ENCODE data around the gene SH3BP2. TPM values are rescaled to one million over a fixed set of nuclear protein-coding genes. Genes with fewer than 3 reads are reported as not detected.

The SH3BP2 gene
- total and polyA plus RNA-seq, 10 of the 15 experiments (the other 5 are each of a cell fraction or from before 2014, with no cell fraction given): 1.1 to 61.8 (median 23.9) TPM

DNA sequence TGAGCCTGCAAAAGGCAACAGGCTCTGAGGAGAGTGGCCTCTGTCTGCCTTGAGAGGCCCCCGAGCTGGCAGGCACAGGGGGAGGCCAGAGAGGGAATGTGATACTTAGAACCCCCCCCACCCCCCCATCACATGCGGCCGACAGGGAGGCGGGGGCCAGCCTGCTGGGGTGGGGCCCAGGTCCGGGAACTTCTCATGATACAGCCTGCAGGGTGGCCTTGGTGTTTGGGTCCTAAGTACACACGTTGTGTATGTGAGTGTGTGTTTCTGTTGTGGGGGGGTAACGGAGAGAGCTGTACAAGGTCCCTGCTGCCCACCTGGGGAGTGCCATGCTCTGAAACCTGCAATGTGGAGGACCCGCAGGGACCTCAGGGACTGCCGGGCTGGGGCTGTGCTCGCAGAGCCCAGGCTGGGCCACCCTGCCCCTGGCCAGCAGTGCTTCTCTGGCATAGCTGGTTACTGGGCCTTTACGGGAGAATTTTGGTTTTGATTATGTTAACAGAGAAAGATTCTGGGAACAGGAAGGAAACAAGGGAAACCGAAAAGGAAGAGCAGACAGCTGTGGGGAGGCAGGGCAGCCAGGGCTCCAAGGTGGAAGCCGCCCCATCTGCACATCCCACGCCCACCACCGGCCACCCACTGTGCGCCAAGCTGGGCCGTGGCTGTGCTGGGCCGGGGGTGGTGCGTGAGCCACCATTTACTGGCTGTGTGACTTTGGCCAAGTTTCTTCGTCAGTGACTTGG lies 19.9 kb downstream of the SH3BP2 start:
- Histone ChIP-seq H3K27ac (ENCODE audit: control insufficient read depth, insufficient read depth) (peak overlapping the region; percentile 90), H3K36me3 (ENCODE audit: control insufficient read depth in 2 of 2, insufficient read depth in 2 of 2, low read length in 1 of 2) (no peaks in the 10 kb centered on the region), H2AFZ (ENCODE audit: control insufficient read depth, low read depth, low read length) (no peak overlapping the region), H3K4me3 (peak overlapping the region; percentile 97), H3K4me1 (ENCODE audit: control insufficient read depth, insufficient read depth, low read length) (peaks cover 49% of the 10 kb centered on the region), H4K20me1 (ENCODE audit: control insufficient read depth, insufficient read depth) (no peaks in the 10 kb centered on the region), H3K79me2 (ENCODE audit: control insufficient read depth, insufficient read depth, low read length) (peaks cover 47% of the 10 kb centered on the region), H3K27me3 (replicated peaks in 1 of 2; ENCODE audit: control insufficient read depth in 2 of 2, insufficient read depth in 2 of 2, low read length in 1 of 2) (no peaks in the 10 kb centered on the region), H3K9ac (ENCODE audit: control insufficient read depth, insufficient read depth, low read length) (peak overlapping the region; percentile 85), H3K9me3 (replicated peaks; ENCODE audit: control insufficient read depth, insufficient read depth, low read length) (no peaks in the 10 kb centered on the region), H3K4me2 (ENCODE audit: control insufficient read depth, insufficient read depth) (peak overlapping the region; percentile 99)
- BruUV-seq (replicated peaks): no TSS peak
- ChIA-PET RAD21 (ENCODE audit: unreplicated experiment) (interaction anchor here (0.5 to 1.8 kb wide), 9 partner anchors 9 to 141 kb away, joined by 3 to 10 read pairs (median 4); partner anchors contain the start of gene TNIP2), CTCF (interaction anchor here (0.9 to 1.3 kb wide), 3 partner anchors 60 to 225 kb away, joined by 3 to 4 read pairs (median 4); no protein-coding TSS in a partner anchor), SMC1A (ENCODE audit: uncharacterized antibody, unreplicated experiment) (interaction anchor here (0.6 to 2.6 kb wide), 9 partner anchors 9 to 117 kb away, joined by 3 to 17 read pairs (median 4); no protein-coding TSS in a partner anchor), POLR2A (interaction anchor here (0.6 to 3.1 kb wide), 11 partner anchors 9 to 277 kb away, joined by 3 to 16 read pairs (median 5); partner anchors contain the start of gene FAM193A)
- intact Hi-C loops (cut with micrococcal nuclease; ENCODE audit: unreplicated experiment) (loop anchor here (1.0 to 5.0 kb wide), 2 partner anchors 11 to 50 kb away; no protein-coding TSS in a partner anchor), in situ Hi-C loops (cut with MboI) (no loop called here)
- WGBS (ENCODE audit: insufficient coverage, insufficient replicate concordance, low lambda C conversion rate, missing lambda C conversion rate): 10% methylated on average over 20 of the region's 20 CpGs
- no peak for DNase-seq (ENCODE audit: low read depth, low spot score)
- ATAC-seq: peak; percentile 21
- FAIRE-seq: no peak
- TF ChIP-seq SUPT20H (IDR thresholded peaks at IDR 0.05; ENCODE audit: borderline replicate concordance, control insufficient read depth, low read depth, low read length) (no peak), ZSCAN29 (IDR thresholded peaks at IDR 0.05) (no peak), GABPA (IDR thresholded peaks at IDR 0.05; ENCODE audit: low read depth) (no peak), MEF2B (IDR thresholded peaks at IDR 0.05; ENCODE audit: partially characterized antibody, poor library complexity, severe bottlenecking) (no peak), CREB1 (IDR thresholded peaks at IDR 0.05; ENCODE audit: low read depth) (no peak), CREM (IDR thresholded peaks at IDR 0.05; ENCODE audit: low read depth) (no peak), TAF1 (IDR thresholded peaks at IDR 0.05; ENCODE audit: borderline replicate concordance, low read depth, low read length) (no peak), ZBED1 (IDR thresholded peaks at IDR 0.05; ENCODE audit: borderline replicate concordance) (no peak), ETV6 (conservative IDR thresholded peaks at IDR 0.05 in 1 of 2, IDR thresholded peaks at IDR 0.05 in 1 of 2; ENCODE audit: borderline replicate concordance in 1 of 2, low read depth in 1 of 2) (peak in 1 of 2 experiments; percentile 65; a peak in 2 of 4 replicates), IKZF1 (conservative IDR thresholded peaks at IDR 0.05) (peak; percentile 25; the same call in 1 of the 2 replicates), EGR1 (IDR thresholded peaks at IDR 0.05; ENCODE audit: borderline replicate concordance in 1 of 2, low read depth in 2 of 2, low read length in 2 of 2) (peak in 1 of 2 experiments; percentile 37; a peak in 1 of 3 replicates), YY1 (IDR thresholded peaks at IDR 0.05; ENCODE audit: low read depth, low read length) (no peak), ATF7 (IDR thresholded peaks at IDR 0.05; ENCODE audit: low read depth) (no peak)
- TF ChIP-seq, protein P1, sequence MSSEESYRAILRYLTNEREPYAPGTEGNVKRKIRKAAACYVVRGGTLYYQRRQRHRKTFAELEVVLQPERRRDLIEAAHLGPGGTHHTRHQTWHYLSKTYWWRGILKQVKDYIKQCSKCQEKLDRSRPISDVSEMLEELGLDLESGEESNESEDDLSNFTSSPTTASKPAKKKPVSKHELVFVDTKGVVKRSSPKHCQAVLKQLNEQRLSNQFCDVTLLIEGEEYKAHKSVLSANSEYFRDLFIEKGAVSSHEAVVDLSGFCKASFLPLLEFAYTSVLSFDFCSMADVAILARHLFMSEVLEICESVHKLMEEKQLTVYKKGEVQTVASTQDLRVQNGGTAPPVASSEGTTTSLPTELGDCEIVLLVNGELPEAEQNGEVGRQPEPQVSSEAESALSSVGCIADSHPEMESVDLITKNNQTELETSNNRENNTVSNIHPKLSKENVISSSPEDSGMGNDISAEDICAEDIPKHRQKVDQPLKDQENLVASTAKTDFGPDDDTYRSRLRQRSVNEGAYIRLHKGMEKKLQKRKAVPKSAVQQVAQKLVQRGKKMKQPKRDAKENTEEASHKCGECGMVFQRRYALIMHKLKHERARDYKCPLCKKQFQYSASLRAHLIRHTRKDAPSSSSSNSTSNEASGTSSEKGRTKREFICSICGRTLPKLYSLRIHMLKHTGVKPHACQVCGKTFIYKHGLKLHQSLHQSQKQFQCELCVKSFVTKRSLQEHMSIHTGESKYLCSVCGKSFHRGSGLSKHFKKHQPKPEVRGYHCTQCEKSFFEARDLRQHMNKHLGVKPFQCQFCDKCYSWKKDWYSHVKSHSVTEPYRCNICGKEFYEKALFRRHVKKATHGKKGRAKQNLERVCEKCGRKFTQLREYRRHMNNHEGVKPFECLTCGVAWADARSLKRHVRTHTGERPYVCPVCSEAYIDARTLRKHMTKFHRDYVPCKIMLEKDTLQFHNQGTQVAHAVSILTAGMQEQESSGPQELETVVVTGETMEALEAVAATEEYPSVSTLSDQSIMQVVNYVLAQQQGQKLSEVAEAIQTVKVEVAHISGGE (CRISPR knock-in tag; IDR thresholded peaks at IDR 0.05): no peak
- TF ChIP-seq, protein P2, sequence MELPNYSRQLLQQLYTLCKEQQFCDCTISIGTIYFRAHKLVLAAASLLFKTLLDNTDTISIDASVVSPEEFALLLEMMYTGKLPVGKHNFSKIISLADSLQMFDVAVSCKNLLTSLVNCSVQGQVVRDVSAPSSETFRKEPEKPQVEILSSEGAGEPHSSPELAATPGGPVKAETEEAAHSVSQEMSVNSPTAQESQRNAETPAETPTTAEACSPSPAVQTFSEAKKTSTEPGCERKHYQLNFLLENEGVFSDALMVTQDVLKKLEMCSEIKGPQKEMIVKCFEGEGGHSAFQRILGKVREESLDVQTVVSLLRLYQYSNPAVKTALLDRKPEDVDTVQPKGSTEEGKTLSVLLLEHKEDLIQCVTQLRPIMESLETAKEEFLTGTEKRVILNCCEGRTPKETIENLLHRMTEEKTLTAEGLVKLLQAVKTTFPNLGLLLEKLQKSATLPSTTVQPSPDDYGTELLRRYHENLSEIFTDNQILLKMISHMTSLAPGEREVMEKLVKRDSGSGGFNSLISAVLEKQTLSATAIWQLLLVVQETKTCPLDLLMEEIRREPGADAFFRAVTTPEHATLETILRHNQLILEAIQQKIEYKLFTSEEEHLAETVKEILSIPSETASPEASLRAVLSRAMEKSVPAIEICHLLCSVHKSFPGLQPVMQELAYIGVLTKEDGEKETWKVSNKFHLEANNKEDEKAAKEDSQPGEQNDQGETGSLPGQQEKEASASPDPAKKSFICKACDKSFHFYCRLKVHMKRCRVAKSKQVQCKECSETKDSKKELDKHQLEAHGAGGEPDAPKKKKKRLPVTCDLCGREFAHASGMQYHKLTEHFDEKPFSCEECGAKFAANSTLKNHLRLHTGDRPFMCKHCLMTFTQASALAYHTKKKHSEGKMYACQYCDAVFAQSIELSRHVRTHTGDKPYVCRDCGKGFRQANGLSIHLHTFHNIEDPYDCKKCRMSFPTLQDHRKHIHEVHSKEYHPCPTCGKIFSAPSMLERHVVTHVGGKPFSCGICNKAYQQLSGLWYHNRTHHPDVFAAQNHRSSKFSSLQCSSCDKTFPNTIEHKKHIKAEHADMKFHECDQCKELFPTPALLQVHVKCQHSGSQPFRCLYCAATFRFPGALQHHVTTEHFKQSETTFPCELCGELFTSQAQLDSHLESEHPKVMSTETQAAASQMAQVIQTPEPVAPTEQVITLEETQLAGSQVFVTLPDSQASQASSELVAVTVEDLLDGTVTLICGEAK (IDR thresholded peaks at IDR 0.05; ENCODE audit: borderline replicate concordance): no peak
